C4-2B (cell line): ENCODE data around the gene CAD.
"Not testable (repeated sequence)": the region's sequence is repeated elsewhere in the genome, so short reads cannot be mapped to it uniquely, and the experiment has no call there.

Experiments used
- H3K27ac ChIP-seq: fragments of 450-650 bp; 2 replicates; pipeline ENCODE4 v1.5.1; 2017
- ZFX ChIP-seq: fragments of 450-650 bp; IDR thresholded peaks from 2 replicates; pipeline ENCODE4 v1.6.1; 2017
- TF ChIP-seq, protein P1 (sequence below): fragments of 450-650 bp; conservative IDR thresholded peaks from 2 replicates; pipeline ENCODE4 v1.5.1; 2017; ENCODE audit warnings: mild to moderate bottlenecking

CAD gene

DNA sequence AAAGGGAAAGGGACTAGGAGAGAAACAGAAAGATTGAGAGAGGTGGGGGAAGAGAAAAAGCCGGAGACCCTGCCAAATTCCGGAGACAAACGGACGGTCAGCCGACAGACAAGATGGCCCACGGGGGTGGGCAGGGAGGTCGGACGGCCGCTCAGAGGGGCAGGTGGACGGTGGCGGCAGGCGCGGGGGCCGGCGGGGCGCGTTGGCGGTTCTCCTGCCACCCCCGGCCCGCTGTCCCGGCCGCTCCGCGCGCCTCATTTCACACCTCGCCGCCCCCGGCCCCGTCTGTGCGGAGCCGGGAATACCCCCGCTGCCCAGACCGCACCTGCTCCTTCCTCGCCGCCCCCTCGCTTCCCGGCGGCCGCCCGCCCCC is 44.7 kb downstream of the CAD start:
- TF ChIP-seq, protein P1, sequence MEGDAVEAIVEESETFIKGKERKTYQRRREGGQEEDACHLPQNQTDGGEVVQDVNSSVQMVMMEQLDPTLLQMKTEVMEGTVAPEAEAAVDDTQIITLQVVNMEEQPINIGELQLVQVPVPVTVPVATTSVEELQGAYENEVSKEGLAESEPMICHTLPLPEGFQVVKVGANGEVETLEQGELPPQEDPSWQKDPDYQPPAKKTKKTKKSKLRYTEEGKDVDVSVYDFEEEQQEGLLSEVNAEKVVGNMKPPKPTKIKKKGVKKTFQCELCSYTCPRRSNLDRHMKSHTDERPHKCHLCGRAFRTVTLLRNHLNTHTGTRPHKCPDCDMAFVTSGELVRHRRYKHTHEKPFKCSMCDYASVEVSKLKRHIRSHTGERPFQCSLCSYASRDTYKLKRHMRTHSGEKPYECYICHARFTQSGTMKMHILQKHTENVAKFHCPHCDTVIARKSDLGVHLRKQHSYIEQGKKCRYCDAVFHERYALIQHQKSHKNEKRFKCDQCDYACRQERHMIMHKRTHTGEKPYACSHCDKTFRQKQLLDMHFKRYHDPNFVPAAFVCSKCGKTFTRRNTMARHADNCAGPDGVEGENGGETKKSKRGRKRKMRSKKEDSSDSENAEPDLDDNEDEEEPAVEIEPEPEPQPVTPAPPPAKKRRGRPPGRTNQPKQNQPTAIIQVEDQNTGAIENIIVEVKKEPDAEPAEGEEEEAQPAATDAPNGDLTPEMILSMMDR, result no peak
- TF ChIP-seq ZFX, result no peak
- no peak overlapping the region for H3K27ac ChIP-seq

DNA sequence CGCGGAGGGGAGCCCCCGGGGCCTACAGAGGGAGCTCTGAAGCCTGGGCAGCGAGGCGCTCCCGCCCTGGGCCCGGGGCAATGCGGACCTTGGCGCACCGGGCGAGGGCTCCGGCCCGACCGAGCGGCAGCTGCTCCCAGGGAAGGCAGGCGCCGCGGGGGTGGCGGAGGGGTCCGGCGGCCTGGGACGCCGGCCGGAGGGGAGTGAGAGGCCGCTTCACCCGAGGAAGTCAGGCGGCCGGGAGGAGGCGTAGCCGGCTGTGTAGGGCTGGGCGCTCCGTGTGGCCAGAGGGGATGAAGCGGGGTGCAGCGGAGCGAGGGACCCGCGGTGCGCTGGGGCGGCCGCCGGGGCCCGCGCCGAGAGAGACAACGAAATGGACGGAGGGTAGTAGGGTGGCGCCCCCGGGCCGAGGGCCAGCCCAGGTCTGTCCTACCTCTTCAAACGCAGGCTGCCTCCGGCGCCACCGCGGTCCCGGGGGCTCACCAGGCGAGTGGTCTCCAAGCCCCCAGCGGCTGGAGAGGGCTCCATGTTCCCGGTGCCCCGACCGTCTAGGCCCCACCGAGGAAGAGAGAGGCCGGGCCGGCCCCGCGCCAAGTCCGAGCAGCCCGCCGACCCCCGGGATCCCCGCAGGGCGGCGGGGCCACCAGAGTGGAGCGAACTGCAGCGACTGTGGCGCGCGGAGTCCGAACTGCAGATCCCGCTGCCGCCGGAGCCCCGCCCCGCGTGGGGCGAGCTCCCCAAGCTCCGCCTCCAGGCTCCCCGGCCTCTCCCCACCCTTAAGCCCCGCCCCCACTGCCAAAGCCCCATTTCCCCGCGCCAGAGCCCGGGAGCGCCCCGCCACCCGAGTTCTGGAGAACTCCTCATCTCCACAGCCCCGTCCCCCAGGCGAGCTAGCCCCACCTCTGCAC is 45.5 kb downstream of the CAD start, which contains the start of gene SLC30A3:
Gene SLC30A3, minus strand, starts transcription at position 669 of the 908 bp plus-strand sequence. Its CDS starts 141 bp downstream, at position 528.
- H3K27ac ChIP-seq, result no peak within 1 kb of the TSS; the same call in 1 of the 2 replicates
- TF ChIP-seq, protein P1, result no peak
- no peak for TF ChIP-seq ZFX

GRCh38 chr2:27263287-27264252 is 46.4 kb downstream of the CAD start:
- H3K27ac ChIP-seq, result no peak overlapping the region
- TF ChIP-seq ZFX, result no peak
- TF ChIP-seq, protein P1, result no peak

DNA sequence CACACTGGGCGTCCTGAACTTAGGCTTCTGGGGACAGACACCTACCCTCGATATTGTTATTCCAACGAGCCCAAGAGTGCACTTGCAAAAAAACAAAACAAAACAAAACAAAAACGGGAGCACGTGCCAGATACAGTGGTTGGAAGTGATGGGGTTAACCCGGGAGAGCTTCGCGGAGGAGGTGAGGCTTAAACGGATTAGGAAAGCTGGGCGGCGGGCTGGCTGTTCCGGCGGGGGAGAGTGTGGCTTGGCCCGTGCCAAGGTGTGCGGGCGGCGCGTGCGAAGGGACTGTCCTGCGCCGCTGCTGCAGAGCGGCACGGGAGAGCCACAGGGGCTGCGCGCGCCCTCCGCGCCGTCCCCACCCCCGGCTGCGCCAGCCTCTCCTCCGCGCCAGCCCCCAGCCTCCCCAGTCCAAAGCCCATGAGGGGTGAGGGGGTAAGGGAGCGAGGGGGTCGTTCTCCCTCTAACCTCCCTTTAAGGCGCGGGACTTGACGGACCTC is 47.1 kb downstream of the CAD start:
- TF ChIP-seq, protein P1, result no peak
- TF ChIP-seq ZFX, result no peak
- H3K27ac ChIP-seq, result no peak overlapping the region

GRCh38 chr2:27264753-27265535 is 47.8 kb downstream of the CAD start:
- H3K27ac ChIP-seq, result no peak overlapping the region
- no peak for TF ChIP-seq ZFX
- TF ChIP-seq, protein P1, result no peak; the same call in 1 of the 2 replicates

GRCh38 chr2:27265536-27265870 is 48.3 kb downstream of the CAD start:
- no peak overlapping the region for H3K27ac ChIP-seq
- TF ChIP-seq, protein P1, result no peak
- no peak for TF ChIP-seq ZFX

DNA sequence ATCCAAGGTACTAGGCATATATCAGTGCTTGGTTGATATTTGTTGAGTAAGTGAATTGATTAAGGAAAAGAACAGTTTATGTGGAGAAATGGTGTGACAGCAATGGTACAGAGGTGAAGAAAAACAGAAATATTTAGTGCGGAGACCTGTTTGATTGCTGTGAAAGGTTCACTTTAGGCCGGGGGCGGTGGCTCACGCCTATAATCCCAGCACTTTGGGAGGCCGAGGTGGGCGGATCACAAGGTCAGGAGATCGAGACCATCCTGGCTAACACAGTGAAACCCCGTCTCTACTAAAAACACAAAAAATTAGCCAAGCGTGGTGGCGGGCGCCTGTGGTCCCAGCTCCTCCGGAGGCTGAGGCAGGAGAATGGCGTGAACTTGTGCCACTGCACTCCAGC is 51.1 kb downstream of the CAD start:
- H3K27ac ChIP-seq, result not testable (repeated sequence)
